Stimulated activated CD4-positive, alpha-beta T cell treated with anti-CD3 and anti-CD28 coated beads, Interleukin-2, amount 100 ng/mL, for 4 hours (primary cell): ENCODE results near the gene LRRC8C.

Experiments used
- DNase-seq: peaks from one replicate; pipeline ENCODE4 v3.0.0-alpha.2; 2020; ENCODE audit warnings: low read depth

LRRC8C gene

DNA sequence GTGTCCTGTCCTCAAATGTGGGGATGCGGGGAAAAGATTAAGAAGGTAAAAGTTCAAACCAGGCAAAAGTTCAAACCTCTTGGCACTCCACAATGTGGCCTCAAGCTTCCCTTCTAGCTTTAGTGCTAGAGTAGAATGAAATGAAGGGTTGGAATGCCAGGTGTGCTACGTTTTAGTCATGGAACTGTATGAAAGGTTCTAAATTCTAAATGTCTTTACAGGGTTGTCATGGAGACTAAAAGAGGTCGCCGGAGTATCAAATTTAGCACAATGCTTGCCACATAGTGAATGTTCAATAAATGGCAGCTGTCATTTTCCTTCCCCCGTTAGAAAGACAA is 130.7 kb downstream of the LRRC8C start:
- no peak for DNase-seq

DNA sequence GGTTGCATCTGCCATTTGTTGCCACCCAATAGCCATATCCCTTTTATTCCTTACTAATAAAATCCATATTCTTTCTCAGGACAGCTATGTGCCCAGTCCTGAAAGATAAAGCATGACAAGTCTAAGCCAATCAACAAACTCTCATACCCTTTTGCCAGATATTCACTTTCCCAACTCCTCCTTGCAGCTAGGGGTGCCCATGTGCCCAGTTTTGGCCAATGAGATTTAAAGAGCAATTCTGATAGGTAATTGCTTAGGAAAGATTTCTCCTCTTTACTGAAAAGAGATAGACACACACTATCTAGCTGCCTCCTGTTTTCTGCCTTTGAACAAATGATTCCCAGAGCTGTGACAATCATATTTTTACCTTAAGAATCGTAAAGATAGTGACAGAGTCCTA is 132.9 kb downstream of the LRRC8C start:
- no peak for DNase-seq

GRCh38 chr1:89767618-89768017 is 134.7 kb downstream of the LRRC8C start:
- no peak for DNase-seq
